ENCODE measurements around the gene TPST1. TPM values are rescaled to one million over a fixed set of nuclear protein-coding genes. Genes with fewer than 3 reads are reported as not detected.
"Not testable (repeated sequence)": the region's sequence is repeated elsewhere in the genome, so short reads cannot be mapped to it uniquely, and the experiment has no call there.

The TPST1 gene
- total RNA-seq, 2 donors from 2014 or later: 1.6 to 4.4 TPM

DNA sequence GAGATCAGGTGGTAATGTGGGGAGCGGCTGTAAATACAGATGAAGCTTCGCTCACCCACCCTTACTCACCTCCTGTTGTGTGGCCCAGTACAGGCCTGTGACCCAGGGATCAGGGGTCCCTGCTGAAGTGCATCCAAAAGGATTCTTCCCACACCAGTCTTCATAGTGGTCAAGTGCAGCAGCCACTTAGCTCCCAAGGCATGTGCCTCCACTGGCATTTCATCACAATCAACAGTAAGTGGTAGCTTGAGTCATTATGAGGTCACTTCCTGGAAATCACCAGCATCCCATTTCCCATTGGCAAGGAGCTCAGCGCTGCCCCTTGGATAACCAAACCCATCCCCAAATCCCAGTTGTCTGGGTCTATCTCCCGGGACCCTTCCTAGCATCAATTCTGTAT, 196.0 kb downstream of the TPST1 start:
- peaks cover 14 to 26% of the 10 kb centered on the region in 2 donors for H3K36me3 Mint-ChIP-seq
- ATAC-seq; H3K27ac Mint-ChIP-seq; H3K9me3 Mint-ChIP-seq; DNase-seq (ENCODE audit: low spot score in 2 of 2): not testable (repeated sequence)

DNA sequence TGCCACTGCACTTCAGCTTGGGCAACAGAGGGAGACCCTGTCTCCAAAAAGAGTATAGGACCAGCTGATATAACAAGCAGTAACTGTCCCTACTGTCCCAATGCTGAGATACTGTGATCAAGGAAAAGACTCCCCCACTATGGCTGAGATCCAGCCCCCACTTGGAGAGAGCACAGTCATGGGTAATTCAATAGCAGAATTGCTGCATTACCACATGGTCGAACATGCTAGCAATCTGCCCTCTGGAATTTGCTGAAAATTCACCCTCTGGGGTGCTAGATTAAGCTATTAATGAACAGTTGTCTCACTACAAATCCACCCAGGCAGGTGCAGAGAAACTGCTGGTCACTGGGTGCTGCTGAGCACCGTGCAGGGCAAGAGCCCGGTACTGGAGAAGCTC, 196.8 kb downstream of the TPST1 start:
- not testable (repeated sequence) for H3K9me3 Mint-ChIP-seq; DNase-seq (ENCODE audit: low spot score in 2 of 2); ATAC-seq; H3K27ac Mint-ChIP-seq
- H3K36me3 Mint-ChIP-seq: peaks cover 14 to 26% of the 10 kb centered on the region in 2 donors

GRCh38 chr7:66403564-66403963, 198.4 kb downstream of the TPST1 start:
- H3K27ac Mint-ChIP-seq: no peak overlapping the region
- H3K36me3 Mint-ChIP-seq: peaks cover 14 to 26% of the 10 kb centered on the region in 2 donors
- peaks cover 5 to 6% of the 10 kb centered on the region in 2 donors for H3K9me3 Mint-ChIP-seq
- DNase-seq (ENCODE audit: low spot score in 2 of 2): no peak
- no peak for ATAC-seq

DNA sequence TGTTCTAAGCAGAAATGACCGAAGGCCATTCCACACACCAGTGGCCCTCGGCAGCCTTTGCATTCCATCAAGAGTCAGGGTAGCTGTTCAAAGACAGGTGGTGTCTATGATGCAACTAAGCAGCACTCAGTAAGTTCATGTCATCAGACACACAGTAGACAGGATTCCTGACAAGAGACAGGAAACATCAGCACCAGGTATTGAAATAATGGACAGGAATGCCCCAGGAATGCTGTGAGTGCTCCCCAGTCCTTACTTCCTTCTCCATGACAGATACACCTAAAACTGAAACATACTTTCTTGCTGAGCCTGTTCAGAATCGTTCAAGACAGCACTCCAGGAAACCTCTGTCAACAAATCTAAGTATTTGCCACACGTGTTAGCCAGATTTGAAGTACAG, 204.4 kb downstream of the TPST1 start:
- Mint-ChIP-seq H3K36me3 (no peaks in the 10 kb centered on the region), H3K27ac (no peak overlapping the region), H3K9me3 (no peaks in the 10 kb centered on the region)
- DNase-seq (ENCODE audit: low spot score in 2 of 2) (no peak), ATAC-seq (no peak)

Other genes with a start within 250 kb of the TPST1 start
- 10 to 100 TPM; 49.3 to 89.6 TPM for gene GUSB, start 223.1 kb upstream of the TPST1 start, total RNA-seq
- gene ASL, start 129.5 kb upstream of the TPST1 start, total RNA-seq: 10 to 100 TPM; 22.6 to 30.7 TPM
- 10 to 100 TPM; 18.9 to 33.9 TPM for gene CRCP, start 90.5 kb upstream of the TPST1 start, total RNA-seq

Measured in activated naive CD4-positive, alpha-beta T cell treated with anti-CD3 and anti-CD28 coated beads, Interleukin-2, amount 50 U/mL, for 72 hours (primary cell).